CD4-positive, alpha-beta T cell treated with Interleukin-2 at 100 ng/mL for 4 hours (primary cell): Measurements from ENCODE around the gene MYOM3.
"Not testable (repeated sequence)": the region's sequence is repeated elsewhere in the genome, so short reads cannot be mapped to it uniquely, and the experiment has no call there.

Source experiments
- DNase-seq: peaks from one replicate; pipeline ENCODE4 v3.0.0-alpha.2; 2020; ENCODE audit warnings: low spot score

The MYOM3 gene

DNA sequence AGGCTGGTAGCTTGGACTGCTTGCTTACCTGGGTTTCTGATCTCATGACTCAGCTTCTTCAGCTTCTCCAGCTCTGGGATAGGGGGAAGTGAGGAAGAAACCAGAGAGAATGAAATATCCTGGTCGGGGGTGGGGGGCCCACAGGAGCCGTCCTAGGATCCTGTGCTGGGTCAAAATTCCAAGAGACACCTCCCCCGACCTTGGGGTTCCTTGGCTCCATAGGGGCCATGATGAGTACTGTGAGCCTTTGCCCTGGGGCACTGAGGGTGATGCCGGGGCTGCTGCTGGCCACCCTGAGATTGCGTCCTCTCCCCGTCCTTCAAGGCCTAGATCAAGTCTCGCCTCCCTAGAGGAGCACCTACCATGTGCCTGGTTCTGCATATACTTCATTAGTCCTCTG is 40.0 kb downstream of the MYOM3 start:
- no peak for DNase-seq

DNA sequence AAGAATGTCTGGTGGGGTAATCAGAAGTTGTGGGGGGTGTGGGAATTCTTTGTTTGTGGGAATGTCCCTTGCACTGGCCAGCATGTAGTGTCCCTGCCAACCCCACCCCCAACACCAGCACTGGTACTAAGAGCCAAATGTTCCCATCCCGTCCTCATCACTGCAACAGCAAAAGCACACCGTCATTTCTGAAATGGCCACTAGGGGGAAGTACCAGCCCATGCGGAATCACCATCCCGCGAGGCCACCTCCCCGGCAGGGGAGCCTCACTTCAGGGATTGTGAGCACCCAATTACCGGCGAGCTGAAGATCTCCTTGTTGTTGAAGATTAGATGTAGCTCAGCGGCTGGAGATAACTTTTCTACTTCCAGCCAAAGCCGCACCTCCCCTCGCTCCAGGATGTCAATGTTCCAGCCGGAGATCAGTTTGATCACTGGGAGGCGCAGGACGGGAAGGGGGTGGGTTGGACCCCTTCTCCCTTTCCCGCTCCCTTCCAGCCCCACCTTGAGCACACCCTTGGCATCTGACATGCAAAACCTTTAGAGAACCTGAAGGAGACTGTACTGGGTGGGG is 41.0 kb downstream of the MYOM3 start:
- DNase-seq, result peak; percentile 75

DNA sequence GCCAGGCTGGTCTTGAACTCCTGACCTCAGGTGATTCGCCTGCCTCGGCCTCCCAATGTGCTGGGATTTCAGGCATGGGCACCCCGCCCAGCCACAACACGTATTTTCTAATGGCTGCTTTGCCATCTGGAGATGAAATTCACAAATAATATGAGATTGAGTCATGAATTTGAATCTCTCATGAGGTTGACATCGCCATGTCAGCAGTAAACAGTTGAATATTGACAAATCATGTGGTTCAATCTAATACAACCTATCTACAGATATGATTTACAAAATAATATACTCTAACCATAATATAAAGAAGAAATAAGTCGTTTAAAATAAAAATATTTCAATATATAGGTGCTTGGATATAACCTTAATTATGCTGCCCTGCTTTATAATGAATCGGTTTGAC is 42.1 kb downstream of the MYOM3 start:
- DNase-seq, result no peak

DNA sequence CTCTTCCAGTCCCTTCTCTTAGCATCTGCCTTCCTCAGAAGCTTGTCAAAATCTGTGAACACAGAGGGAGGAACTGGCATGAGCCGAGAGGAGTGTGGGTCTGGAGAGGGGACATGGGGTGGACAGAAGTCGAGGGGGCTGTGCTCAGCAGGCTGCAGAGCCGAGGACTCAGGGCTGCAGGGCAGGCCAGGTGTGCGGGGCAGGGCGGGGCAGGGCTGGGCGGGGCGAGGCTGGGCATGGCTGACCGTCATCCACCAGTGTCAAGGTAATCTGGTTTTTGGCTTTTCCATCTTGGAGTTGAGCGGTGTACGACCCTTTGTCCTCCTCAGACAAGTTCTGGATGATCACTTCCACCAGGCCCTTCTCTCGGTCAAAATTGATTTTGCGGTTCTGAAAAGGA is 44.0 kb downstream of the MYOM3 start:
- no peak for DNase-seq

DNA sequence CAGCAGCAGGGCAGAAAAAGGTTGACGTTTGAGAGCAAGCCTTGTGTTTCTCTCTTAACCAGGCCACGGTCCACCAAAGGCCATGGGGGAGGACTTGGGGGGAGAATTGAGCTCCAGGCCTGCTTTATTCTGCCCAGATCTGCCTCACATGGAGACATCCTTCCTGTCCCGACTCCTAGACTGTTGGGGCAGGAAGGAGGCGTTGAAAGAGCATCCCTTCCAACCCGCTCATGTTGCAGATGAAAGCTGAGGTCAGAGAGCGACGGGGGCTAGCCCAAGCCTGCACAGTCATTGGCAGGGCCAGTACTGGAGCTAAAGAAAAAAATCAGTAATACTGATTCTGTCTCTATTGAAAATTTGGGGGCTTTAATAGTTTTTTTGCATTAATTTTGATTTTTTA is 46.6 kb downstream of the MYOM3 start:
- DNase-seq, result no peak

DNA sequence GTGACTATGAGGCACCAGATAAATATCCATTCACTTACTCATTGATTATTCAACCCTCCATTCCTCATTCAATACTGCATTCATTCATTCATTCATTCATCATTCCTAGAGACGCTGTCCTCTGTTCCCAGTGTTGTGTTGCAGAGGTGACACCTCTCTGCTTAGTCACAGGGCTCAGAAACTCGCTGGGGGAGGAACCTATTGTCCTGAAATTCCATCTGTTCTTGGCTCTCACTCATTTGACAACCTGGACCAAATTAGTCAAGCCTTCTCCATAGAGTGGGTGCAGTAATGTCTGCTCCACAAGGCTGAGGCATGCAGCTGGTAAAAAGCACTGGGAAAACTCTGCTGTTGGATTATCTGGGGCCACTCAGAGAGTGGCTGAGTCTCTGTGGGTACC is 49.7 kb downstream of the MYOM3 start:
- DNase-seq, result no peak

GRCh38 chr1:24060482-24060881 is 51.5 kb downstream of the MYOM3 start:
- DNase-seq, result no peak

- DNase-seq, result no peak
Observed at GRCh38 chr1:24058671-24059455, 53.1 kb downstream of the MYOM3 start.

- no peak for DNase-seq
Observed at GRCh38 chr1:24057171-24057570, 54.8 kb downstream of the MYOM3 start.

DNA sequence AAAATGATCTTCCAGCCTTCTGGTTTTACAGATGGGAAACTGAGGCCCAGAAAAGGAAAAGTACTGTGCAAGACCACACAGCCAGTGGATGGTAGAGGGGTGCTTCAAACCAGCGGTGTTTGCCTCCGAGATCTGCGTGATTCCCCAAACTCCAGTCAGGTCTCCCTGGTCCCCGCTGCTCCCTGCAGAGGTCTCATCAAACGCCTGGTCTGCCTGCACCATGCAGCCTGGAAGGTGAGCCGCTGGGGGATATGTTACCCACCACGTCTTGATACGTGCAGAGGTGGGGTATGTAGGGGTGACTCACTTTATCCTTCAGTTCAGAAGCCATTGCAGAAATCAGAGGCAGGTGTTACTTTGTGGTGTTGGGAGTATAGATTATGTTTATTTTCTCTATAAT is 56.3 kb downstream of the MYOM3 start:
- DNase-seq, result no peak

GRCh38 chr1:24052220-24052619 is 59.7 kb downstream of the MYOM3 start:
- DNase-seq, result no peak

- DNase-seq, result no peak
Observed at GRCh38 chr1:24051206-24051945, 60.6 kb downstream of the MYOM3 start.

DNA sequence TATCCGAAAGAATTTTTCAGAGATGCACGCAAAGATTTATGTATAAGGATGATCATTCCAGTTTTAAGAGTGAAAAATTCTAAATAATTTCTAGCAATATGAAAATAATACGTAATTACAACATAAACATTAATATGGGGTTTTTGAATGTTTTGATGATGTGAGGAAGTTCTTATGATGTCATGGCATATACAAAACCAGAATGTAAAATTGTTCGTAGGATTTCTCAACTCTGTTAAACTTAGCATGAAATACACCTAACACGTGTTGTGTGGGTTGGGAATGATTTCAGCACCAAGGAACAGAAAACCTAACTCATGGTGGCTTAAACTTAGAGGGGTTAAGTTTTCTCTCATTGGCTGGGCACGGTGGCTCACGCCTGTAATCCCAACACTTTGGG is 62.2 kb downstream of the MYOM3 start:
- DNase-seq, result no peak

- not testable (repeated sequence) for DNase-seq
Observed at GRCh38 chr1:24048894-24049293, 63.0 kb downstream of the MYOM3 start.

DNA sequence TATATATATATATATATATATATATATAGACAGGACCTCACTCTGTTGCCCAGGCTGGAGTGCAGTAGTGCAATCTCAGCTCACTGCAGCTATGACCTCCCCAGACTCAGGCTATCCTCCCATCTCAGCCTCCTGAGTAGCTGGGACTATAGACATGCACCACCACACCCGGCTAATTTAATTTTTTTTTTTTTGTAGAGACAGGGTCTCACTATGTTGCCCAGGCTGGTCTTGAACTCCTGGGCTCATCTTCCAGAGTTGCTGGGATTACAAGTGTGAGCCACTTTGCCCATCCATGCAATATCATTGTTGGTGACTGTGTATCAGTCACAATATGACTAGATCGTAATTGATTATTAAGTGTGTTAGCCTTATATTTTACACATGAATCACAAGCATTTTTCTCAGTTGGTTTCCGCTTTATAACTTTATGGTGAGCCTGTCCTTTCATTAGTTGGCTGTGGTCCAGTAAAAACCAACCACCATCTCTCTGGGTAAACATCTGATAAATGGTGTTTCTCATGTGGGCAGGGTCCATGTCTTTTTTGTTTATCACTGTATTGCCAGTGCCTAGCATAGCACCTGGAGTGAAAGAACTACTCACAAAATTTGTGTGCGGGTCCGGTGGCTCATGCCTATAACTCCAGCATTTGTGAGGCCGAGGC is 63.6 kb downstream of the MYOM3 start:
- DNase-seq, result no peak

- no peak for DNase-seq
Observed at GRCh38 chr1:24047110-24047477, 64.8 kb downstream of the MYOM3 start.

- no peak for DNase-seq
Observed at GRCh38 chr1:24045771-24046170, 66.2 kb downstream of the MYOM3 start.

GRCh38 chr1:24044672-24045071 is 67.3 kb downstream of the MYOM3 start:
- DNase-seq, result not testable (repeated sequence)

GRCh38 chr1:24043345-24044032 is 68.4 kb downstream of the MYOM3 start:
- no peak for DNase-seq

DNA sequence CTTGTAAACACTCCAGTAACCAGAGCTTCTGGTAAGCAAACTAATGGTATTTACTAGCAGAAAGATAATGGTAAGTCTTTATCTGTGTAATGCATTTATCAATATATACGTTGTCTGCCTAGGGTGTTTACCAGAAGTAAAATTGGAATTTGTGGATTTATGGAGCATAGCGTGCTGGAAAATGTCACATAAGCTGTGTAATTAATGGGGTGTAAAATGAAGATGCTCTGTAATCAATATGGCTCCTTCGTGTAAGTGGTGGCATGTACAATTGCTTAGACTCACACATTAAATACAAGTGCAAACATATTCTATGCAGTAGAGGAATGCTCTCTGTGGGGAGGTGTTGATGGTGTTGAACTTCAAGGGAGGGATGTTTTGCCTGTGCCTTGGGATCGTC is 69.6 kb downstream of the MYOM3 start:
- no peak for DNase-seq

GRCh38 chr1:24036088-24036487 is 75.8 kb downstream of the MYOM3 start:
- no peak for DNase-seq

- DNase-seq, result no peak
Observed at GRCh38 chr1:24032981-24033380, 79.0 kb downstream of the MYOM3 start.
